ENCODE results near the gene SPG7.

Gene SPG7

GRCh38 chr16:89506791-89507191 is 1.4 kb upstream of the SPG7 start:
- in situ Hi-C loops (cut with HindIII; ENCODE audit: low pct_ligation_motif_present, low pct_unique_long_range_greater_than_20kb, low sequenced_read_pairs), result no loop called here
- DNase-seq, result no peak

- no peak for DNase-seq
- in situ Hi-C loops (cut with HindIII; ENCODE audit: low pct_ligation_motif_present, low pct_unique_long_range_greater_than_20kb, low sequenced_read_pairs), result no loop called here
These were observed 879 bp upstream of the SPG7 start for GRCh38 chr16:89507214-89507833.

DNA sequence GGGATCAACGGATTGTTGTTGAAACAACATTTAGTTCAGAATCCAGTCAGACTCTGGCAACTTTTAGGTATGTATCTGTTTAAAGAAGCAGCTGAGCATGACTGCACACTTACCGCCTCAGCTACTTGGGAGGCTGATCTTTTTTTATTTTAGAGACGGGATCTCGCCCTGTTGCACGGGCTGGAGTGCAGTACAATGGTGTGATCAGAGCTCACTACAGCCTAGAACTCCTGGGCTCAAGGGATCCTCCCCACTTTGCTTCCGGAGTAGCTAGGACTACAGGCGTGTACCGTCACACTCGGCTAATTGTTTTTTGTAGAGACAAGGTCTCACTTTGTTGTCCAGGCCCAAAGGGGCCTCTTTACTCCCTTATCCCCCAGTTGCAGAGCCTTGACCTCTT is 2.3 kb downstream of the SPG7 start:
- DNase-seq, result no peak
- in situ Hi-C loops (cut with HindIII; ENCODE audit: low pct_ligation_motif_present, low pct_unique_long_range_greater_than_20kb, low sequenced_read_pairs), result no loop called here

- no peak for DNase-seq
- in situ Hi-C loops (cut with HindIII; ENCODE audit: low pct_ligation_motif_present, low pct_unique_long_range_greater_than_20kb, low sequenced_read_pairs), result no loop called here
These were observed 3.2 kb downstream of the SPG7 start for GRCh38 chr16:89511374-89511773.

GRCh38 chr16:89512453-89512852 is 4.2 kb downstream of the SPG7 start:
- in situ Hi-C loops (cut with HindIII; ENCODE audit: low pct_ligation_motif_present, low pct_unique_long_range_greater_than_20kb, low sequenced_read_pairs), result no loop called here
- no peak for DNase-seq

GRCh38 chr16:89517128-89517527 is 8.9 kb downstream of the SPG7 start:
- in situ Hi-C loops (cut with HindIII; ENCODE audit: low pct_ligation_motif_present, low pct_unique_long_range_greater_than_20kb, low sequenced_read_pairs), result no loop called here
- DNase-seq, result no peak

GRCh38 chr16:89519881-89520280 is 11.7 kb downstream of the SPG7 start:
- no peak for DNase-seq
- in situ Hi-C loops (cut with HindIII; ENCODE audit: low pct_ligation_motif_present, low pct_unique_long_range_greater_than_20kb, low sequenced_read_pairs), result no loop called here

DNA sequence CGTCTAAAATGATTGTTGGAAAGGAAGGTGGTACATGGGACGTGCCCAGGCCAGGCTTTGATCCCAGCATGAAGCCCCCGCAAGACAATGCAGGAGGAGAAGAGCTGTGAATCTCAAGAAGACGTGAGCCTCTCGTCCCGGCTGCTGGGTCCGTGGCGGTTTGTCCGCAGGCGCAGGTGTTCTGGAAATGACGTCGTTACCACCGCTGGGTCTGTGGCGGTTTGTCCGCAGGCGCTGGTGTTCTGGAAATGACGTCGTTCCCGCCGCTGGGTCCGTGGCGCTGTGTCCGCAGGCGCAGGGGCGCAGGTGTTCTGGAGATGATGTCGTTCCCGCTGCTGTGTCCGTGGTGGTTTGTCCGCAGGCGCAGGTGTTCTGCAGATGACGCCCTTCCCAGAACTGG is 14.1 kb downstream of the SPG7 start:
- in situ Hi-C loops (cut with HindIII; ENCODE audit: low pct_ligation_motif_present, low pct_unique_long_range_greater_than_20kb, low sequenced_read_pairs), result no loop called here
- DNase-seq, result no peak

GRCh38 chr16:89523680-89524344 is 15.6 kb downstream of the SPG7 start:
- in situ Hi-C loops (cut with HindIII; ENCODE audit: low pct_ligation_motif_present, low pct_unique_long_range_greater_than_20kb, low sequenced_read_pairs), result no loop called here

GRCh38 chr16:89525146-89525913 is 17.1 kb downstream of the SPG7 start:
- no peak for DNase-seq
- in situ Hi-C loops (cut with HindIII; ENCODE audit: low pct_ligation_motif_present, low pct_unique_long_range_greater_than_20kb, low sequenced_read_pairs), result no loop called here

More at GRCh38 chr16:89523680-89524344, 15.6 kb downstream of the SPG7 start:
- DNase-seq, result no peak

- no peak for DNase-seq
- in situ Hi-C loops (cut with HindIII; ENCODE audit: low pct_ligation_motif_present, low pct_unique_long_range_greater_than_20kb, low sequenced_read_pairs), result no loop called here
These were observed 20.9 kb downstream of the SPG7 start for GRCh38 chr16:89529097-89529496.

- in situ Hi-C loops (cut with HindIII; ENCODE audit: low pct_ligation_motif_present, low pct_unique_long_range_greater_than_20kb, low sequenced_read_pairs), result no loop called here
- no peak for DNase-seq
These were observed 22.5 kb downstream of the SPG7 start for GRCh38 chr16:89530401-89531381.

GRCh38 chr16:89531821-89532526 is 23.8 kb downstream of the SPG7 start:
- no peak for DNase-seq
- in situ Hi-C loops (cut with HindIII; ENCODE audit: low pct_ligation_motif_present, low pct_unique_long_range_greater_than_20kb, low sequenced_read_pairs), result no loop called here

DNA sequence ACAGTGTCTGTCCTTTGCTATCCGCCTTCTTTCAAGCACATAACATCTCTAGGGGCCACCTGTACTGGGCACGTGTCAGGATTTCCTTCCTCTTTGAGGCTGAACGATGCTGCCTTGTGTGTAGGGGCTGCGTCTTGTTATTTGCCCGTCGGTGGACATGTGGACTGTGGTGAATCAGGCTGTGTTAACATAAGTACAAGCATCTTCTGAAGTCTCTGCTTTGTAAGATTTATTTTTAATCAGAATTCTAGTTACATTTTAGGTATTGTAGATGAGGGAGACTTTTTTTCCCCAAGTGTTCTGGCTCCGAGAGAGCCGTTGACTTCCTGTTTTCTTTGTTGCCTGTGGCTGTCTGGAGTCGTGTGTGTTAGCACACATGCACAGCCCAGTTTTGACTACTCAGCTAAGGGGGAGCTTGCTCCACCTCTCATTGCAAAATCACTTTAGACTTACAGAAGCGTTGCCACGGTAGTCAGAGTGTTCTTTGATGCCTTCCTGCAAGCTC is 26.1 kb downstream of the SPG7 start:
- DNase-seq, result no peak
- in situ Hi-C loops (cut with HindIII; ENCODE audit: low pct_ligation_motif_present, low pct_unique_long_range_greater_than_20kb, low sequenced_read_pairs), result no loop called here

- DNase-seq, result no peak
- in situ Hi-C loops (cut with HindIII; ENCODE audit: low pct_ligation_motif_present, low pct_unique_long_range_greater_than_20kb, low sequenced_read_pairs), result no loop called here
These were observed 28.2 kb downstream of the SPG7 start for GRCh38 chr16:89536371-89536770.

GRCh38 chr16:89536886-89537548 is 28.8 kb downstream of the SPG7 start:
- in situ Hi-C loops (cut with HindIII; ENCODE audit: low pct_ligation_motif_present, low pct_unique_long_range_greater_than_20kb, low sequenced_read_pairs), result no loop called here
- no peak for DNase-seq

DNA sequence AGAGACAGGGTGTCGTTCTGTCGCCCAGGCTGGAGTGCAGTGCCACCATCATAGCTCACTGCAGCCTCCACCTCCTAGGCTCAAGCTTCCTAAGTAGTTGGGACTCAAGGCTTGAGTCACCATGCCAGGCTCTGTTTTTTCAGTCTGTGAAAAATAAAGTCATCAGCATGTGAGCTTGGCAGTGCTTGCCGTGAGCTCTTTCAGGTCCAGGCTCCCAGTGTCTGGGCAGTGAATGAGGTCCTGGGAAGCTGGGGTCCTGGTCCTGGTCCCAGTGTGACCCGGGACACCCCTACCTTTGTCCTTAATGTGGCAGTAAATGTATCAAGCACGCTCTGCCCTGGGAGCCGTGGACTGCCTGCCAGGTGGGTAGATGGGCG is 29.3 kb downstream of the SPG7 start:
- in situ Hi-C loops (cut with HindIII; ENCODE audit: low pct_ligation_motif_present, low pct_unique_long_range_greater_than_20kb, low sequenced_read_pairs), result no loop called here
- DNase-seq, result no peak

DNA sequence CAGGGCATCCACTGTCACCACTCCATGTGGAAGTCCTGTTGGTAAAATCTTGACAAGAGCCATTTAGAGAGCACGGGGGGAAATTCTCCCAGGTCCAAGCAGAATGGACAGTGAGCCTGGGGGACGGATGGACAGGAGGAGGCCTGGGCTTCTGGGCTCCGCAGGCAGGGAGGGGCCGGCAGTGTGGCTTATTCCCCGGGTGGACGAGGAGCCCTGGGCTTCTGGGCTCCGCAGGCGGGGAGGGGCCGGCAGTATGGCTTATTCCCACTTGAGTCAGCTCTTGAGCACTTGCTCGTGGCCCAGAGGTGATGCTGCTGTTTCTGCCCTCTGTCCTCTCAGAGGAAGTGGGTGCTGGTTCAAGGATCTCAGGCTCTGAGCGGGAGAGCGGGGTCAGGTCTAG is 30.1 kb downstream of the SPG7 start:
- in situ Hi-C loops (cut with HindIII; ENCODE audit: low pct_ligation_motif_present, low pct_unique_long_range_greater_than_20kb, low sequenced_read_pairs), result no loop called here
- no peak for DNase-seq
